ENCODE measurements around the gene NCL. TPM values are rescaled to one million over a fixed set of nuclear protein-coding genes. Genes with fewer than 3 reads are reported as not detected.

NCL gene
- total RNA-seq, 3 donors from 2014 or later, result 179 to 234 (median 189) TPM

DNA sequence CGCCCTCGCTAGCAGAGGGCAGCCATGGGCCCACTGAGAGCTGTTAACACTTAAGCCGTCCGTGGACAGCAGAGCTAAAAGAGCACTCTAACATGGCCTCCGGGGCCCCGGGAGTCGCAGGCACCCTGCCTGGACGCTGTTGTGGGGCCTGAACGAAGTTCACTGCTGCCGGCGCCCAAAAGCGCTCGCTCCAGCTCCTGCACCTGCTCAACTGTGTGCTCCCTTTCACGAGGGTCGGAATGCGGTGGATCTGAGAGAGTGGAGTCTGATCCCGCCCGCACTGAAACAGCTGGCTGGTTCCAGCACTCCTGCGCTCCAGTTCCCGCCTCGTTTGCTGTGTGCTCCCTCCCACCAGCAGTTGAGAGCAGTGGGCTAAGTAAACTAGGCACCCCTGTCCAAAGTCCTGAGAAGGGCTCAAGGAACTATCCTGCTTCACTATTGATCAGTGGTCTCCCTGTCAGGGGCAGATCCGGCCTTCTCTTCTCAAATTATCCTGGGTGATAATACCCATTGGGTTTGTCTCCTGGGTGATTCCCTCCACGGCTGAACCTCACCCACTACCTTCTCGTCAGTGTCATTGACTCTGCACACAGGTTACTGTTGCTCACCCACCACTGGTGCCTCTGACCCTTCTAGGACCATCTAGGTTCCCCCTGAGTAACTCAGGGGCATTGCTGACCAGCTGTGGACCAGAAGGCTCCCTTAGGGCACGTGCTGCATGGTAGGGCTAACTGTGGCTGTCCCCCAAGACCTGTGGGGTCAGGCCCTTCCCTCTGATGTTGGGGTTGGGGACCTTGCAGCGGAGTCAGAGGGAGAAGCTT lies 45.3 kb downstream of the NCL start:
- intact Hi-C loops (cut with DNase I; ENCODE audit: low total_unique reads), result no loop called here
- TF ChIP-seq CTCF (IDR thresholded peaks at IDR 0.05), result no peak
- TF ChIP-seq POLR2AphosphoS5 (IDR thresholded peaks at IDR 0.05), result no peak
- TF ChIP-seq POLR2A (IDR thresholded peaks at IDR 0.05), result no peak
- Histone ChIP-seq H3K27me3 (no peaks in the 10 kb centered on the region), H3K36me3 (no peaks in the 10 kb centered on the region), H3K27ac (no peak overlapping the region), H3K4me1 (no peaks in the 10 kb centered on the region), H3K4me3 (no peak overlapping the region), H3K9me3 (no peaks in the 10 kb centered on the region)
- no peak for DNase-seq (ENCODE audit: low spot score in 2 of 2)

DNA sequence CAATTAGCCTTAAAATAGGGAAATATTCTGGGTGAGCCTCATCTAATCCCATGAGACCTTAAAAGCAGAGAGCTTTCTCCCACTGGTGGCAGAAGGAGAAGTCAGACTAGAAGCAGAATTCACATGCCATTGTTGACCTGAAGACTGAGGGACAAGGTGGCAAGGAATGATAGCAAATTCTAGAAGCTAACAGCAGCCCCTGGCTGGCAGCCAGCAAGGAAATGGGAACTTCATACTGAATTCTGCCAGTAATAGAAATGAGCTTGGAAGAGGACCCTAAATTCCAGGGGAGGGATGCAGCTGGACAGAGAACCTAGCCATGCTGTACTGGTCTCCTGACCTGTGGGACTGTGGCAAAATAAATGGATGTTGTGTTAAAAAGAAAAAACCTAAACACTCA lies 49.3 kb downstream of the NCL start:
- Histone ChIP-seq H3K27me3 (no peaks in the 10 kb centered on the region), H3K4me3 (no peak overlapping the region), H3K27ac (no peak overlapping the region), H3K4me1 (peaks cover 0 to 4% of the 10 kb centered on the region in 2 donors), H3K9me3 (no peaks in the 10 kb centered on the region), H3K36me3 (no peaks in the 10 kb centered on the region)
- TF ChIP-seq CTCF (IDR thresholded peaks at IDR 0.05) (no peak), POLR2AphosphoS5 (IDR thresholded peaks at IDR 0.05) (no peak)
- intact Hi-C loops (cut with DNase I; ENCODE audit: low total_unique reads), result no loop called here
- DNase-seq (ENCODE audit: low spot score in 2 of 2), result no peak

DNA sequence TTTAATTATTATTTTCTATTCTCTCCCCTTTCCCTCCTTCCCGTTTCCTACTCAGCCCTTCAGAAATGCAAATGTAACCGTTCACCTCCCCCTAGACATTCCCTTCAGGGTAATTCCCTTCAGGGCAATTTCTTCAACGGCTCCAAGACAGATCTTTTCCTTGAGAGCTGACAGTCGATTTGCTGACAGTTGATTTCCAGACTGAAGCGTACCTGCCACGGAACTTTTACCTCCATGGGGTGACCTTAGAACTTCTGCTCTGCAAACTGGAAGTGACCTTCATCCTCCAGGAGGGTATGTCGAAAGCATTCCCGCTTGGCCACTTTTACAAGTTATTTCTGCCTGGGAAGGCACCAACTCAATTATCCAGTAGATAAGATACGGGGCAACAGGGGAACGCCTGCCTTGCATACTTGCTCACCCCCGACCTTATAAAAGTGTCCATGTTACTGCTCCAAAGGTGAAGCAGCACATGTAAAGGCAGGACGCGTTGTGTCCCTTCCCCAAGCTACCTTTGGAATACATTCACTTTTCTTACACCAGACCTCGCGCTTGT lies 50.3 kb downstream of the NCL start:
- DNase-seq (ENCODE audit: low spot score in 2 of 2), result no peak
- H3K4me1 ChIP-seq, result peaks cover 0 to 4% of the 10 kb centered on the region in 2 donors
- H3K36me3 ChIP-seq, result no peaks in the 10 kb centered on the region
- intact Hi-C loops (cut with DNase I; ENCODE audit: low total_unique reads), result no loop called here
- H3K27me3 ChIP-seq, result no peaks in the 10 kb centered on the region
- no peaks in the 10 kb centered on the region for H3K9me3 ChIP-seq
- TF ChIP-seq CTCF (IDR thresholded peaks at IDR 0.05), result no peak
- no peak for TF ChIP-seq POLR2AphosphoS5 (IDR thresholded peaks at IDR 0.05)
- TF ChIP-seq POLR2A (IDR thresholded peaks at IDR 0.05), result no peak
- H3K4me3 ChIP-seq, result no peak overlapping the region
- H3K27ac ChIP-seq, result no peak overlapping the region

DNA sequence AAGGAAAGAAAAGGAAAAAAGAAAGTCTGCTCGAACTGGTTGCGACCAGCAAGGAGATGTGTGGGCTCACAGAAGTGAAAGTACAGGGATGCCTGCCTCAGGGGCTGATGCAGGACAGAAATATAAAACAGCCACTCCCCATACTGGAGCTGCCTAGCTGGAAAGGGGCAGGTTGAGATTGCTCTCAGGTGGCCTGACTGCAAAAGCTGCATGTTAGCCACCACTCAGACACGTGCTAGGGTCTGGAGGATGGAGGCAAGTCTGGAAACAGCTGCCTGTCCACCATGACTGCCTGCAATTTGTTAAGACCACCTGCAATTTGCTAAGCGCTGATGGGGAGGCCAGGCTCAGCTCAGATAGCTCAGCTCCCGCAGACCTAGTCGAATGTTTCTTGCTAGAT lies 50.8 kb downstream of the NCL start:
- no peaks in the 10 kb centered on the region for H3K27me3 ChIP-seq
- no peaks in the 10 kb centered on the region for H3K36me3 ChIP-seq
- no peak overlapping the region for H3K27ac ChIP-seq
- H3K4me3 ChIP-seq, result no peak overlapping the region
- no peaks in the 10 kb centered on the region for H3K9me3 ChIP-seq
- DNase-seq (ENCODE audit: low spot score in 2 of 2), result no peak
- TF ChIP-seq POLR2AphosphoS5 (IDR thresholded peaks at IDR 0.05) (no peak), CTCF (IDR thresholded peaks at IDR 0.05) (no peak), POLR2A (IDR thresholded peaks at IDR 0.05) (no peak)
- peaks cover 0 to 4% of the 10 kb centered on the region in 2 donors for H3K4me1 ChIP-seq
- intact Hi-C loops (cut with DNase I; ENCODE audit: low total_unique reads), result no loop called here

DNA sequence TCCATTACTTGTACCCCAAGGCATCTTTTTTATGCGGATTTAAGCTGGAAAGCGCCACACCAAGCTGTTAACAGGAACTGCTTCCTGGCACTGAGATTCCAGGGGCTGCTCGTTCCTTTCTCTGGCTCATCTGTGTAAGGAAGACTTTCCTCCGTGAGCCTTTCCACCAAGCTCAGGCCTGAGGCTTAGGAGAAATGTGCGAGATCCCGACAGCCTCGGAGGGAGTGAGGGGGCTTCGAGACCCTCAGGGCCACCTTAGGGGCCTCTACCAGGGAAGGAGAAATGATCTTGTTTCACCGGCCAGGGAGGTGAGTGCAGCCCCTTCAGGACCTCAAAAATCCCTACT lies 51.7 kb downstream of the NCL start:
- no peaks in the 10 kb centered on the region for H3K9me3 ChIP-seq
- no peaks in the 10 kb centered on the region for H3K36me3 ChIP-seq
- DNase-seq (ENCODE audit: low spot score in 2 of 2), result no peak
- TF ChIP-seq POLR2AphosphoS5 (IDR thresholded peaks at IDR 0.05) (no peak), CTCF (IDR thresholded peaks at IDR 0.05) (peak in 1 of 3 donors; percentile 1)
- peak overlapping the region; percentile 52 to 72 (median 68) for H3K4me3 ChIP-seq
- no peaks in the 10 kb centered on the region for H3K27me3 ChIP-seq
- H3K4me1 ChIP-seq, result peaks cover 0 to 4% of the 10 kb centered on the region in 2 donors
- H3K27ac ChIP-seq, result no peak overlapping the region
- intact Hi-C loops (cut with DNase I; ENCODE audit: low total_unique reads), result no loop called here
